Uterus (tissue), 4 donors: Measurements from ENCODE around the gene IGSF23. TPM values are rescaled to one million over a fixed set of nuclear protein-coding genes. Genes with fewer than 3 reads are reported as not detected.

Experiments
- DNase-seq, 2 donors: peaks; one replicate each; pipeline ENCODE4 v3.0.0-alpha.2; 2019 to 2020
- H3K27ac ChIP-seq, 2 donors: fragments of 200-600 bp; sonication (generic); 1 replicate in 1 of 2; 2 replicates in 1 of 2; pipeline ENCODE4 v1.5.1; 2016 to 2018
- H3K27me3 ChIP-seq, 2 donors: fragments of 200-600 bp; sonication (generic); one replicate each; pipeline ENCODE4 v1.5.1; 2018 to 2019; ENCODE audit warnings: control low read depth in 1 of 2
- H3K36me3 ChIP-seq, 2 donors: fragments of 200-600 bp; sonication (generic); one replicate each; pipeline ENCODE4 v1.5.1; 2019; ENCODE audit warnings: control low read depth in 1 of 2
- H3K4me1 ChIP-seq, 2 donors: fragments of 200-600 bp; sonication (generic); one replicate each; pipeline ENCODE4 v1.5.1; 2018 to 2019; ENCODE audit warnings: control low read depth in 1 of 2
- H3K4me3 ChIP-seq, 2 donors: fragments of 200-600 bp; sonication (generic); 1 replicate in 1 of 2; 2 replicates in 1 of 2; pipeline ENCODE4 v1.5.1; 2018 to 2019; ENCODE audit warnings: mild to moderate bottlenecking in 1 of 2
- H3K9me3 ChIP-seq, 2 donors: fragments of 200-600 bp; sonication (generic); one replicate each; pipeline ENCODE4 v1.5.1; 2019; ENCODE audit warnings: control low read depth in 1 of 2
- CTCF ChIP-seq, 4 experiments: fragments of 200-600 bp in 2 of 4; fragments of 450-650 bp in 2 of 4; sonication (generic) in 2 of 4; IDR thresholded peaks; one replicate each; pipeline ENCODE4 v1.5.1; 2016 to 2019; ENCODE audit warnings: antibody characterized with exemption in 4 of 4, mild to moderate bottlenecking in 2 of 4, moderate library complexity in 1 of 4
- POLR2A ChIP-seq, 2 donors: fragments of 450-650 bp; IDR thresholded peaks; one replicate each; pipeline ENCODE4 v1.6.1; 2016; ENCODE audit warnings: antibody characterized with exemption in 2 of 2, mild to moderate bottlenecking in 1 of 2, moderate library complexity in 1 of 2
- intact Hi-C: fragments of 100-400 bp; cut with DNase I; formaldehyde crosslinking; loops from one replicate; pipeline ENCODE4 v1.15.1; 2023; ENCODE audit warnings: low total_unique reads
- total RNA-seq, 4 donors: library from RNA; depleted of rRNA in 3 of 4; stranded (reverse); fragments of >200 nt in 3 of 4; gene quantifications; one replicate each; pipeline versions ENCODE4 v1.1.0 to v1.2.4, GENCODE V29; 2014 to 2023
- donor health status: DM: yes; HTN: yes; CAD: no.

IGSF23 gene
- total RNA-seq, 4 donors from 2014 or later = not detected

DNA sequence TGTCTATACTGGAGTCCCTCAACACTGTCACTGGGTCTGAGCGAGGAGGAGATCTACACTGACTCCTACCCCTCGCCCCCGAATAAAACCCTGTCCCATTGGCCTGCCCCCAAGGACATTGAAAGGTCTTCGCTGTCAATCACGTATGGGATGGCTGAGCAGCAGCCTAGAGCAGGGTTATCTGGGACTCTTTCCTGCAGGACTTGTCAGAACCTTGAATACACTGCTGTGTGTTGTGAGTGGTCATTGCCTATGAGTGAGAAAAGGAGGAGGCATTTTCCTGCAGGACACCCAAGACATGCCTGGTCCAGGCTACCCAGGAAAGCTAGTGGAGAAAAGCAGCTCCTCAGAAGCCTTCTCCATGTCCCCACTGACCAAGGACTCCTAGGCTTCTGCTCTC lies 40.0 kb downstream of the IGSF23 start:
- H3K4me3 ChIP-seq = no peak overlapping the region
- intact Hi-C loops = no loop called here
- H3K27ac ChIP-seq = no peak overlapping the region
- H3K9me3 ChIP-seq = no peaks in the 10 kb centered on the region
- no peaks in the 10 kb centered on the region for H3K4me1 ChIP-seq
- TF ChIP-seq CTCF (IDR thresholded peaks at IDR 0.05) (no peak), POLR2A (IDR thresholded peaks at IDR 0.05) (no peak)
- no peaks in the 10 kb centered on the region for H3K36me3 ChIP-seq
- no peak for DNase-seq
- H3K27me3 ChIP-seq = no peaks in the 10 kb centered on the region

DNA sequence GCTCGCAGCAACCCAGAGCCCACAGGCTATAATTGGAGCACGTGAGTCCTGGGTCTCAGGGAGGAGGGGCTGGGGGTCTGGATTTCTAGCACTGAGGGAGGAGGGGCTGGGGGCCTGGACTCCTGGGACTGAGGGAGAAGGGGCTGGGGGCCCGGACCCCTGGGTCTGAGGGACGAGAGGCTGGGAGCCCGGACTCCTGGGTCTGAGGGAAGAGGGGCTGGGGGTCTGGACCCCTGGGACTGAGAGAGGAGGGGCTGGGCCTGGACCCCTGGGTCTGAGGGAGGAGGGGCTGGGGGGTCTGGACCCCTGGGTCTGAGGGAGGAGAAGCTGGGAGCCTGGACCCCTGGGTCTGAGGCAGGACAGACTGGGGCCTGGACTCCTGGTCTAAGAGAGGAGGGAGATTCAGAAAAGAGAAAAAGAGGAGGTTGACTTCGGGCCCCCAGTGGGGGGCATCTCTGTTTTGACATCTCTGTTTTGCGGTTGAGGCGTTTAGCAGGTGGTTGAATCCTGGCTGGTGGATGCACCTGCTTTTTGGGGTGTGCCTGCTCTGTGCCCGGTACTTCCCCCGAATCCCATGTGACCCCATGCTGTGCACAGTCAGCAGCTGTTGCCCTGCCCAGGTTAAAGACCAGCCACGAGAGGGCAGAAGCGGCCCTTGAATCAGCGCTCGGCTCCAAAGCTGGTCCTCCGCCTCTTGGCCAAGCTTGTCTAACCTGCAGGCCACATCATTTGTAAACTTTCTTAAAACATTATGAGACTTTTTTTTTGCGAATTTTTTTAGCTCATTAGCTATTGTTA lies 40.8 kb downstream of the IGSF23 start:
- no peak overlapping the region for H3K27ac ChIP-seq
- no peaks in the 10 kb centered on the region for H3K9me3 ChIP-seq
- no peaks in the 10 kb centered on the region for H3K27me3 ChIP-seq
- no peak overlapping the region for H3K4me3 ChIP-seq
- intact Hi-C loops = no loop called here
- no peaks in the 10 kb centered on the region for H3K36me3 ChIP-seq
- H3K4me1 ChIP-seq = no peaks in the 10 kb centered on the region
- DNase-seq = peak; percentile 40 to 43
- TF ChIP-seq POLR2A (IDR thresholded peaks at IDR 0.05) (no peak), CTCF (IDR thresholded peaks at IDR 0.05) (peak in 3 of 4 experiments; percentile 40 to 57 (median 42))

GRCh38 chr19:44657211-44657921 lies 44.0 kb downstream of the IGSF23 start:
- no peak for TF ChIP-seq POLR2A (IDR thresholded peaks at IDR 0.05)
- peak; percentile 72 to 86 (median 82) for TF ChIP-seq CTCF (IDR thresholded peaks at IDR 0.05)
- Histone ChIP-seq H3K36me3 (no peaks in the 10 kb centered on the region), H3K4me3 (no peak overlapping the region), H3K9me3 (no peaks in the 10 kb centered on the region), H3K27ac (no peak overlapping the region), H3K27me3 (no peaks in the 10 kb centered on the region), H3K4me1 (no peaks in the 10 kb centered on the region)
- peak; percentile 39 to 45 for DNase-seq
- intact Hi-C loops = no loop called here

- Histone ChIP-seq H3K36me3 (no peaks in the 10 kb centered on the region), H3K4me3 (no peak overlapping the region), H3K4me1 (no peaks in the 10 kb centered on the region), H3K27me3 (no peaks in the 10 kb centered on the region), H3K9me3 (no peaks in the 10 kb centered on the region), H3K27ac (no peak overlapping the region)
- DNase-seq = no peak
- intact Hi-C loops = no loop called here
- TF ChIP-seq POLR2A (IDR thresholded peaks at IDR 0.05) (no peak), CTCF (IDR thresholded peaks at IDR 0.05) (no peak)
Observed at GRCh38 chr19:44658069-44658733, 44.8 kb downstream of the IGSF23 start.

- DNase-seq = no peak
- no peak overlapping the region for H3K27ac ChIP-seq
- no peaks in the 10 kb centered on the region for H3K4me1 ChIP-seq
- TF ChIP-seq CTCF (IDR thresholded peaks at IDR 0.05) (no peak), POLR2A (IDR thresholded peaks at IDR 0.05) (no peak)
- H3K36me3 ChIP-seq = no peaks in the 10 kb centered on the region
- intact Hi-C loops = no loop called here
- H3K27me3 ChIP-seq = no peaks in the 10 kb centered on the region
- no peaks in the 10 kb centered on the region for H3K9me3 ChIP-seq
- no peak overlapping the region for H3K4me3 ChIP-seq
Observed at GRCh38 chr19:44660081-44660480, 46.7 kb downstream of the IGSF23 start.
